Measurements from ENCODE around the gene ENAM.
"Not testable (repeated sequence)": the region's sequence is repeated elsewhere in the genome, so short reads cannot be mapped to it uniquely, and the experiment has no call there.

Gene ENAM

DNA sequence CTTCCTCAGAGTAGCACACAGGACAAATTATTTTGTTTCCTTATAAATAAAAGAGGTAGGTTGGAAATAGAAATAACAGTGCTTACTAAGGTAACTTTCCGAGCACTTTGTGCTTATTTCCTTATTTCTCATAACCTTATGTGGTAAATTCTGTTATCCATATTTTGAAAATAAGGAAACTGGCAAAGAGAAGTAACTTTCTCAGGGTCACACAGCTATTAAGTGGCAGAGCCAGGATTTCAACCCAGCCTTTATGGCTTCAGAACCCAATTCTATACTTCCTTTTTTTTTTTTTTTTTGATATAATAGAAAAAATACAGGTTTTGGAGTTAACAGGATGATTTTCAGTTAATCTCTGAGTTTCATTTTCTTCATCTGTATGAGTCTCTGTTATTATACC, 63.1 kb downstream of the ENAM start:
- DNase-seq (ENCODE audit: low spot score), result no peak
- no peak overlapping the region for H3K27ac ChIP-seq (ENCODE audit: poor library complexity, severe bottlenecking)

DNA sequence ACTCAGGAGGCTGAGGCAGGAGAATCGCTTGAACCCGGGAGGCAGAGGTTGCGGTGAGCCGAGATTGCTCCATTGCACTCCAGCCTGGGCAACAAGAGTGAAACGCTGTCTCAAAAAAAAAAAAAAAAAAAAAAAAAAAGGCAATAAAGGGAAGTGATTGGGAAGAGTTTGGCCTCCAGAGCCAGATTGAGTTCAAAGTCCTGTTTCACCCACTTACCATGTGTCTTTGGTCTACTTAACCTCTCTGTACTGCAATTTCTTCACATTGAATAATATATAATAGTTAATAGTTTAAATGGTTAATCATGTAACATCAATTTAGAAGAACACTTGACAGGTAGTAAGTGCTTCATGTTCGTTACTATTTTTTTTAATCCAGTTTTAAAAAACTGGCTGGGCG, 66.1 kb downstream of the ENAM start:
- not testable (repeated sequence) for H3K9me3 ChIP-seq (ENCODE audit: severe bottlenecking); H3K4me3 ChIP-seq (ENCODE audit: severe bottlenecking); DNase-seq (ENCODE audit: low spot score); H3K4me1 ChIP-seq (ENCODE audit: insufficient read depth, poor library complexity, severe bottlenecking); H3K27me3 ChIP-seq (ENCODE audit: insufficient read depth, poor library complexity, severe bottlenecking); ATAC-seq (ENCODE audit: low read depth); H3K27ac ChIP-seq (ENCODE audit: poor library complexity, severe bottlenecking)
- peaks cover 21% of the 10 kb centered on the region for H3K36me3 ChIP-seq (ENCODE audit: low read depth)

More for the DNA sequence above, 63.1 kb downstream of the ENAM start:
- TF ChIP-seq, protein P1, sequence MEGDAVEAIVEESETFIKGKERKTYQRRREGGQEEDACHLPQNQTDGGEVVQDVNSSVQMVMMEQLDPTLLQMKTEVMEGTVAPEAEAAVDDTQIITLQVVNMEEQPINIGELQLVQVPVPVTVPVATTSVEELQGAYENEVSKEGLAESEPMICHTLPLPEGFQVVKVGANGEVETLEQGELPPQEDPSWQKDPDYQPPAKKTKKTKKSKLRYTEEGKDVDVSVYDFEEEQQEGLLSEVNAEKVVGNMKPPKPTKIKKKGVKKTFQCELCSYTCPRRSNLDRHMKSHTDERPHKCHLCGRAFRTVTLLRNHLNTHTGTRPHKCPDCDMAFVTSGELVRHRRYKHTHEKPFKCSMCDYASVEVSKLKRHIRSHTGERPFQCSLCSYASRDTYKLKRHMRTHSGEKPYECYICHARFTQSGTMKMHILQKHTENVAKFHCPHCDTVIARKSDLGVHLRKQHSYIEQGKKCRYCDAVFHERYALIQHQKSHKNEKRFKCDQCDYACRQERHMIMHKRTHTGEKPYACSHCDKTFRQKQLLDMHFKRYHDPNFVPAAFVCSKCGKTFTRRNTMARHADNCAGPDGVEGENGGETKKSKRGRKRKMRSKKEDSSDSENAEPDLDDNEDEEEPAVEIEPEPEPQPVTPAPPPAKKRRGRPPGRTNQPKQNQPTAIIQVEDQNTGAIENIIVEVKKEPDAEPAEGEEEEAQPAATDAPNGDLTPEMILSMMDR (IDR thresholded peaks at IDR 0.05; ENCODE audit: poor library complexity, severe bottlenecking), result no peak
- ATAC-seq (ENCODE audit: low read depth), result no peak
- Histone ChIP-seq H3K36me3 (ENCODE audit: low read depth) (peaks cover 25% of the 10 kb centered on the region), H3K27me3 (ENCODE audit: insufficient read depth, poor library complexity, severe bottlenecking) (no peaks in the 10 kb centered on the region), H3K9me3 (ENCODE audit: severe bottlenecking) (no peaks in the 10 kb centered on the region), H3K4me3 (ENCODE audit: severe bottlenecking) (no peak overlapping the region), H3K4me1 (ENCODE audit: insufficient read depth, poor library complexity, severe bottlenecking) (peaks cover 17% of the 10 kb centered on the region)

Data from RWPE2 (cell line).